Measurements from ENCODE around the gene SCAPER. TPM values are rescaled to one million over a fixed set of nuclear protein-coding genes. Genes with fewer than 3 reads are reported as not detected.

The SCAPER gene
- total RNA-seq, 6 donors from 2014 or later, result 14.4 to 67.1 (median 27.6) TPM

GRCh38 chr15:76460347-76460746 lies 444.8 kb downstream of the SCAPER start:
- ATAC-seq (ENCODE audit: low FRiP score in 2 of 2) (no peak), DNase-seq (no peak)
- Histone ChIP-seq H3K27me3 (no peaks in the 10 kb centered on the region), H3K36me3 (no peaks in the 10 kb centered on the region), H3K4me3 (no peak overlapping the region), H3K9me3 (no peaks in the 10 kb centered on the region), H3K27ac (no peak overlapping the region), H3K4me1 (no peaks in the 10 kb centered on the region)
- WGBS, 2 donors, result 96 to 98% methylated on average over 3 of the region's 3 CpGs
- TF ChIP-seq EP300 (IDR thresholded peaks at IDR 0.05) (no peak), CTCF (IDR thresholded peaks at IDR 0.05) (no peak), POLR2AphosphoS5 (IDR thresholded peaks at IDR 0.05) (no peak), POLR2A (IDR thresholded peaks at IDR 0.05) (no peak)

DNA sequence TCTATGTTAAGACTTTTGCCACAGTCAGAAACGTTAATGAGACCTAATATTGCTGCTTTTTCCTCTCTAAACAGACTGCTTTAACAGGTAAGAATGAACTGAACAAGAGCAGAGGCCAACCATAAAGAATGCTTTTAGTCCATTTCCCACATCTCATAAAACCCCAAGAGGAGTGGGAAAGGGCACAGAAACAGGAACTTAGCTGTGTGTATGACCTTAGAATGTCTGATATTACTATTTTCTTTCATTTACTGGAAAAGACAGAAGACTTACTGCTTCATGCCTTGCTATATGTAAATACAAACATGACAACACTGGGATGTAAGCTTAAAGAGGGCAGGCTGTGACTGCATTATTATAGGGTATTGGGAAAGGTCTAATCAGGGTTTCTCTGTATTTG lies 453.6 kb downstream of the SCAPER start:
- H3K4me3 ChIP-seq, result no peak overlapping the region
- no peak for DNase-seq
- TF ChIP-seq EP300 (IDR thresholded peaks at IDR 0.05) (no peak), CTCF (IDR thresholded peaks at IDR 0.05) (no peak), POLR2A (IDR thresholded peaks at IDR 0.05) (no peak), POLR2AphosphoS5 (IDR thresholded peaks at IDR 0.05) (no peak)
- no peak for ATAC-seq (ENCODE audit: low FRiP score in 2 of 2)
- H3K4me1 ChIP-seq, result no peaks in the 10 kb centered on the region
- 60 to 66% methylated on average over 1 of the region's 1 CpG for WGBS, 2 donors
- H3K27ac ChIP-seq, result no peak overlapping the region
- H3K36me3 ChIP-seq, result no peaks in the 10 kb centered on the region
- no peaks in the 10 kb centered on the region for H3K27me3 ChIP-seq
- no peaks in the 10 kb centered on the region for H3K9me3 ChIP-seq

DNA sequence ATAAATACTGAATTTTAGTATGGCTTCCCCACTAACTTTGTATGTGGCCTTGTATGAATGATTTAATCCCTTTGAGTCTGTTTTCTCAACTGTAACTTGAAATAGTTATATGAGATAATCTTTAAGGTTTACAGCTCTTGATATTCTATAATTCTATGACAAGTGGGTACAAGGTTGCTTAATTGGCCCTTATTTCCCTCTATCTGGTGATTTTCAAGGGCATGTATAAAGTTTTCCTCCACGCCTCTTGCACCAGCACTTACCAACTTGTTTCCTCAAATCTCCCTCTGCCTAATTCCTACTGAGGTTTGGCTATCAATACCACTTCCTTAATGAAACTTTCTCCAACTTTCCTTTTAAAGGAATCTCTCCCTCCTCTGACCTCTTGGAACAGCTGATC lies 455.7 kb downstream of the SCAPER start:
- Histone ChIP-seq H3K4me1 (no peaks in the 10 kb centered on the region), H3K27me3 (no peaks in the 10 kb centered on the region), H3K36me3 (no peaks in the 10 kb centered on the region), H3K4me3 (no peak overlapping the region), H3K27ac (no peak overlapping the region), H3K9me3 (no peaks in the 10 kb centered on the region)
- 64 to 84% methylated on average over 1 of the region's 1 CpG for WGBS, 2 donors
- ATAC-seq (ENCODE audit: low FRiP score in 2 of 2) (no peak), DNase-seq (no peak)
- TF ChIP-seq EP300 (IDR thresholded peaks at IDR 0.05) (no peak), POLR2A (IDR thresholded peaks at IDR 0.05) (no peak), POLR2AphosphoS5 (IDR thresholded peaks at IDR 0.05) (no peak)

GRCh38 chr15:76448755-76449154 lies 456.4 kb downstream of the SCAPER start:
- no peaks in the 10 kb centered on the region for H3K27me3 ChIP-seq
- WGBS, 2 donors, result 69 to 71% methylated on average over 2 of the region's 2 CpGs
- H3K9me3 ChIP-seq, result no peaks in the 10 kb centered on the region
- H3K27ac ChIP-seq, result no peak overlapping the region
- H3K36me3 ChIP-seq, result no peaks in the 10 kb centered on the region
- no peaks in the 10 kb centered on the region for H3K4me1 ChIP-seq
- TF ChIP-seq POLR2AphosphoS5 (IDR thresholded peaks at IDR 0.05) (no peak), POLR2A (IDR thresholded peaks at IDR 0.05) (no peak), CTCF (IDR thresholded peaks at IDR 0.05) (no peak), EP300 (IDR thresholded peaks at IDR 0.05) (no peak)
- DNase-seq, result no peak
- H3K4me3 ChIP-seq, result no peak overlapping the region
- ATAC-seq (ENCODE audit: low FRiP score in 2 of 2), result no peak

- no peaks in the 10 kb centered on the region for H3K36me3 ChIP-seq
- H3K27ac ChIP-seq, result no peak overlapping the region
- no peaks in the 10 kb centered on the region for H3K27me3 ChIP-seq
- ATAC-seq (ENCODE audit: low FRiP score in 2 of 2) (no peak), DNase-seq (no peak)
- no peaks in the 10 kb centered on the region for H3K4me1 ChIP-seq
- H3K4me3 ChIP-seq, result no peak overlapping the region
- WGBS, 2 donors, result 86 to 93% methylated on average over 2 of the region's 2 CpGs
- no peak for TF ChIP-seq POLR2AphosphoS5 (IDR thresholded peaks at IDR 0.05)
- TF ChIP-seq EP300 (IDR thresholded peaks at IDR 0.05), result no peak
- no peak for TF ChIP-seq CTCF (IDR thresholded peaks at IDR 0.05)
- TF ChIP-seq POLR2A (IDR thresholded peaks at IDR 0.05), result no peak
- no peaks in the 10 kb centered on the region for H3K9me3 ChIP-seq
Measured at GRCh38 chr15:76447728-76448441, 457.3 kb downstream of the SCAPER start.

Measured in upper lobe of left lung (tissue), 6 donors.